Retinal pigment epithelial cell (primary cell): ENCODE data around the gene TSGA10IP.
"Not testable (repeated sequence)": the region's sequence is repeated elsewhere in the genome, so short reads cannot be mapped to it uniquely, and the experiment has no call there.

Experiments
- DNase-seq: peaks from one replicate; pipeline ENCODE4 v3.0.0-alpha.2; 2010; ENCODE audit warnings: low read depth
- H3K4me3 ChIP-seq: 2 replicates; pipeline ENCODE4 v1.5.1; 2011; ENCODE audit warnings: mild to moderate bottlenecking, low read length, control low read depth, moderate library complexity
- CTCF ChIP-seq: conservative IDR thresholded peaks from 2 replicates; pipeline ENCODE4 v1.5.1; 2011; ENCODE audit warnings: low read depth, low read length, control low read depth, inconsistent platforms

Gene TSGA10IP

GRCh38 chr11:65946655-65947054, 1.4 kb downstream of the TSGA10IP start:
- no peak overlapping the region for H3K4me3 ChIP-seq
- TF ChIP-seq CTCF, result no peak
- DNase-seq, result no peak

GRCh38 chr11:65947133-65947532, 1.9 kb downstream of the TSGA10IP start:
- no peak for DNase-seq
- no peak for TF ChIP-seq CTCF
- H3K4me3 ChIP-seq, result no peak overlapping the region

- TF ChIP-seq CTCF, result no peak
- no peak for DNase-seq
- H3K4me3 ChIP-seq, result no peak overlapping the region
Measured at GRCh38 chr11:65947603-65948125, 2.4 kb downstream of the TSGA10IP start.

- not testable (repeated sequence) for H3K4me3 ChIP-seq, DNase-seq
Measured at GRCh38 chr11:65950711-65951110, 5.4 kb downstream of the TSGA10IP start.

- not testable (repeated sequence) for H3K4me3 ChIP-seq, DNase-seq
Measured at GRCh38 chr11:65951641-65952040, 6.4 kb downstream of the TSGA10IP start.

GRCh38 chr11:65952052-65952521, 6.8 kb downstream of the TSGA10IP start:
- TF ChIP-seq CTCF, result no peak
- DNase-seq, result no peak
- H3K4me3 ChIP-seq, result no peak overlapping the region

- H3K4me3 ChIP-seq, result no peak overlapping the region
- TF ChIP-seq CTCF, result no peak
- no peak for DNase-seq
Measured at GRCh38 chr11:65953471-65953870, 8.2 kb downstream of the TSGA10IP start.

GRCh38 chr11:65954771-65955170, 9.5 kb downstream of the TSGA10IP start:
- TF ChIP-seq CTCF, result no peak
- no peak for DNase-seq
- H3K4me3 ChIP-seq, result no peak overlapping the region
